GM18498 (cell line): ENCODE measurements around the gene EPHA3.

Experiments
- ATAC-seq: cut with Tn5 transposase; IDR thresholded peaks from one replicate; pipeline ENCODE4 v1.9.1; 2021; ENCODE audit warnings: mild to moderate bottlenecking, moderate library complexity; ENCODE audit not compliant: unreplicated experiment

The EPHA3 gene

DNA sequence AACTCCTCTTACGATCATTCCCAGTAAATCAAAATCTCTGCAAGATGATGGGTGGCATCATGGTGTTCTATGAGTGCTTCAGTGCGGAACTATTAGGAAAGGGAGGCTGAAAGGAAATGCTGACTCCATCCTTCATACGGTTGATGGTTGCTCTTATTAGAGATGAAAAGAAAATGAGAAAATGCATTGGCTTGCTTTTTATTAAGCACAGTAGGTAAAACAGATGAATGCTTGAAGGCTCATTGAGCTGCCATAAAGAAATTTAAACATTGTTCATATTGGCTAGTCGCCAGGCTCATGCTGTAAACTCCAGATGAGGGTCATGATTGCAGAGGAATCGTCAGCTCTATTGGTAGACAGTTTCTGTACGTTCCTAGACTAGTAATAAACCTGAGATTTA, 115.8 kb downstream of the EPHA3 start:
- ATAC-seq = no peak

DNA sequence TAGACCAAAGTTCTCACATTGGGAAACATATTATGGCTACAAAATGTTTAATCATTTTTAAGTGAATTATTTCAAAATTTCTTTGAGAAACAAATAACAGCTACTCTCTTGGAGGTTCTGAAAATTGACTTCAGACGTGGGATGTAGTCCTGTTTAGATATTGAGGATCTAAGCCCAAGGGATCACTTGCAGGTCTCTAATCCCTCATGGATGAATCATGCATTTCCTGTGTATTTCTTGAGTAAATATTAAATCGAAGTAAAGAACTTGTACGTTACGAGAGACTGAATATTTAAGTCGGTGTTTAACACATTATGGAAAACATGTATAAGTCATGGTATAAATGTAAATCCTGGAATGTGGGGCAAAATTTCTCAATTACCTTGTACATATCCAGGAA, 119.8 kb downstream of the EPHA3 start:
- no peak for ATAC-seq

DNA sequence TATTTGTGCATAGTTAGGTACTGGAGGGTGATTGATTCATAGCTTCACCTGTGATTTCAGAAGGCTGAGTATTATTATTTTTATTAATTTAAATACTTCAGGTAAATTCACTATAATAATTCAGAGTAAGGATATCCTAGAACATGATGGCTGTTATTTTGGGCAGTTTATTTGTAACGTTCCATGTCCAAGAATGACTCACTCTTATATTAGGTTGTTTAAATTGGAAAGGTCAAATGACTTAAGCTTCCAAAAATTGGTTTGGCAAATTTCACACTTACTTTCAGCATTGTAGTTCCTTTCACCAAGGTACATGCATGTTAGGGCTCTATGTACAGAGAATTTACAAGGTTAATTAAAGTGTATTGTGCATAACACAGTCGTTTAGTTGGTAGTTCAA, 120.2 kb downstream of the EPHA3 start:
- ATAC-seq = no peak

GRCh38 chr3:89232155-89232554, 124.7 kb downstream of the EPHA3 start:
- ATAC-seq = no peak

DNA sequence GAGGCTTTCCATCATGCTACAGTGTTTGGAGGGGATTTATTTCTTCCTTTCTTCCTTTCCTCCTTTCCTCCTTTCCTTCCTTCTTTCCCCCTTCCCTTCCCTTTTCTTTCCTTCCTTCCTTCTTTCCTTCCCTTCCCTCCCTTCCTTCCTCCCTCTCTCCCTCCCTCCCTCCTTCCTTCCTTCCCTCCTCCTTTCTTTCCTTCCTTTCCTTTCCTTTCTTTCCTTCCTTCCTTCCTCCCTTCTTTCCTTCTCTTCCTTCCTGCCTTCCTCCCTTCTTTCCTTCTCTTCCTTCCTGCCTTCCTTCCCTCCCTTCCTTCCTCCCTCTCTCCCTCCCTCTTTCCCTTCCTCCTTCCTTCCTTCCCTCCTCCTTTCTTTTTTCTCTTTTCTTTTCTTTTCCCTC, 127.2 kb downstream of the EPHA3 start:
- ATAC-seq = no peak

- no peak for ATAC-seq
These were observed 131.4 kb downstream of the EPHA3 start for GRCh38 chr3:89238846-89239245.

- ATAC-seq = no peak
These were observed 132.4 kb downstream of the EPHA3 start for GRCh38 chr3:89239774-89240173.

DNA sequence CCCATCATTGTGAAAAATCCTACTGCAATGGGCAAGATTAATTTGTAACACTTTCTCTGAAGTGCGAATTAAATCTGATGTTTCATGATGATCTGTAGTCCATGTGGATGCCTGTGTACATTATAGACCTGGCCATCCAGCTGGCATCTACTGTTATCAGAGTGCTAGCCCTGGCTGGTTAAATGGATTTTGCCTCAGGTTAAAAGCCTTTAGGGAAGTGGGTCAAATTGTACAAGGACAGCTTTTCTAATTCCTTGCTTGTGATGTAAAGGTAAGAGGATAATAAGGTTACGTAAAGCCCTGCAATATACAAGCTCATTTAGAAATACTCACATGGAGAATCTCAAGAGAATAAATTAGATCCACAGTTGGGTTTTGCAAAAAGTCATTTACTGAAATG, 138.2 kb downstream of the EPHA3 start:
- no peak for ATAC-seq

DNA sequence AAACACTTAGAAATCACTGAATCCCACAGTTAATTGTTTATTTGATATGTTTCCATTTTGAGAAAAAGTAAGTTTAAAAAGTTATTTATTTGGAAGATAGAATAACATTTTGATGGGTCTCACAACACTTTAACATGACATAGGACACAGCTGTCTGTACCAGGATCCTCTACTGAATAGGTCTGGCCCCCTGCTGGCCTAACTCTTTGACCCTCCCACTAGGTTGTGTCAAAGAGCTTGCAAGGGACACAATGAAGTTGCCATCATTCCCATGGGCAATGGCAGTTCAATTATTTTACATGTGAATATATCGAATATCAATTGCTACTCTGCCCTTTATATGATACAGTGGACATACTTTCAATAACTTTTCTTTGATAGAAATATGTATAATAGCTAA, 138.9 kb downstream of the EPHA3 start:
- ATAC-seq = no peak

- no peak for ATAC-seq
These were observed 143.3 kb downstream of the EPHA3 start for GRCh38 chr3:89250742-89251141.

GRCh38 chr3:89252016-89252415, 144.6 kb downstream of the EPHA3 start:
- no peak for ATAC-seq

GRCh38 chr3:89252860-89253259, 145.4 kb downstream of the EPHA3 start:
- no peak for ATAC-seq

- ATAC-seq = no peak
These were observed 149.0 kb downstream of the EPHA3 start for GRCh38 chr3:89256395-89256794.

DNA sequence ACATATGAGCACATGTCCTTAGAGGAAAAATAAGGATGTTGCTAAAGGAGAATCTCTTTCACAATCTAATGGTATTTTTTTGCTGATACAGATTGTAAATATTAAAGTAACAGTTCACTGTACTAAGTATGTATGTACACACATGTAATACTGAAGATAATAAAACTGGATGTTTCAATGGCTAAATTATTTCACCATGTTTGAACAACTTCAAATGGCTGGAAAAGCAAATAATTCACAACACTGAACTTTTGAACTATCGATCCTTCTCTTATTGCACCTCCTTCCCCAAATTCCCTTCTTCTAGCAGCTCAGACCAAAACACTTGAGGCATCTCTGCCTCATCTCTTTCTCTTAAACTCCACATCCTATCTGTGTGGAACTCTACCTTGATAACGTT, 149.5 kb downstream of the EPHA3 start:
- no peak for ATAC-seq

DNA sequence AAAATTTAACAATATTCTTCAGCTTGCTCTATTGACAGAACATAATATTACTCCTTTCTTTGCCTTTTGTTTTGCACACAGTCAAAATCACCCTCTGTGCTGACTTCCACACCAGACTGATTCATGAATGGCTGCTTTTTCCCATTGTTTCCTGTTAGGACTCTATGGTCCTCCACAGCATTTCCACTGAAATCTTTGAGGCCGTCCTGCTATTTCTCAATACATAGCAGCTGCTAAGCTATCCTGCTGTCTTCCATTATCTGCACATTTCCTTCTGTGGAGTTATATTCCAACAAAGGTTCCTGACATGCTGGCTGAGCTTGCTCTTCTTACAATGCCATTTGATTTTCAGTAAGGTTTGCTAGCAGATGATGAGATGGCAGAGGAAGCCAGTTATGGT, 153.3 kb downstream of the EPHA3 start:
- ATAC-seq = no peak

DNA sequence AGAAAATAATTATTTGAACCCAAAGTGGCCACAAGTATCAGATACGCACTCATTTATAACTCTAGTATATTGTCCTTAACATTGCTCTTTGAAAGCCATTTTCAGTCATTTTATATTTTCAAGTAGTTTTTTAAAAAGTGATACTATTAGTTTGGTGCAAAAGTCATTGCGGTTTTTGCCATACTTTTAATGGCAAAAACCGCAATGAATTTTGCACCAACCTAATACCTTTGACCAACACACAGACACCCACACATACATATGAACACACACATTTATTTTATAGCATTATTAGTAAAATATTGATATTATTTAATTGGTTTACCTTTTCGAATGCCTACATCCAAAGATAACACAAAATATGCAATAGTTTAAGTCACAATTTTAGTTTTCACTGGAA, 154.3 kb downstream of the EPHA3 start:
- ATAC-seq = no peak

DNA sequence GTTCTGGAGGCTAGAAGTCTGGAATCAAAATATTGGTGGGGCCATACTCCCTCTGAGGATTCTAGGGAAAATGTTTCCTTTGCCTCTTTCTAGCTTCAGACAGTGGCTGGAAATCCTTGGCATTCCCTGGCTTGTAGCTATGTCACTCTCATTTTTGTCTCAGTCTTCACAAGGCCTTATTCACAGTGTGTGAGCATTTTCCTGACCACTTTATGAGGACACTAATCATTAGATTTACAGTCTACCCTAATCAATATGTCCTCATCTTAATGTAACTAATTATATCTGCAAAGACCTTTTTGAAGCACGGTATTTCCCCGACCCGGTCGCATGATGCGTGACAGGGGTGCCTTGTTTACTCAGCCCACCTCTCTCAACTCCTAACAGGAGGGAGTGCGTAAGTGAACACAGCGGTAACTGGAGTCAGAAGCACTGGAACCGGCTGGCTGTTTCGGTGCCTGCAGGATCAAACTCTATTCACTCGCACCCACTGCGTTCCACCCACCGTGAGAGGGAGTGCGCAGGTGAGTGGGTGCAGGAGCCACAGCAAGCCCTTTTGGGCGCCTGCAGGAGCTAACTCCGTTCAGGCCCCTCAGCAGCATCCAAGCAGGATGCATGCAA, 155.0 kb downstream of the EPHA3 start:
- no peak for ATAC-seq

DNA sequence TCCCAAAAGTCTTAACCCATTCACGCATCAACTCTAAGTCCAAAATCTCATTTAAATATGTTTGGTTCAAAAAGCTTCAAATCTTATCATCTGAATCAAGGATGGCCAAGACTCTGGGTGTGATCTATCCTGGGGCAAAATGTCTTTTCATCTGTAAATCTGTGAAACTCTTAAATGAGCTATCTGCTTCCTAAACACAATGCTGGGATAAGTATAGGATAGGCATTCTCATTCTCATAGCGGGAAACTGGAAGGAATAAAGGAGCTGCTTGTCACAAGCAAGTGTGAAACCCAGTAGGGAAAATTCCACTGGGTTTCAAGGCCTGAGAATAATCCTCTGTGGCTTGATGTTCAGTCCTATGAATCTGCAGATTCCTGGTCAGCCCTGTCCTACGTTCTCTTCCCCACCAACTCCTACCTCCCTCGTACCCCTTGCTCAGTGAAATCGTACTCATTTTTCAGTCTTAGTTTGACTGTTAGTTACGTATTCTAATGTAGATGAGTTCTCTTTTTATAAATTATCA, 156.7 kb downstream of the EPHA3 start:
- no peak for ATAC-seq

GRCh38 chr3:89266074-89266473, 158.7 kb downstream of the EPHA3 start:
- ATAC-seq = no peak

DNA sequence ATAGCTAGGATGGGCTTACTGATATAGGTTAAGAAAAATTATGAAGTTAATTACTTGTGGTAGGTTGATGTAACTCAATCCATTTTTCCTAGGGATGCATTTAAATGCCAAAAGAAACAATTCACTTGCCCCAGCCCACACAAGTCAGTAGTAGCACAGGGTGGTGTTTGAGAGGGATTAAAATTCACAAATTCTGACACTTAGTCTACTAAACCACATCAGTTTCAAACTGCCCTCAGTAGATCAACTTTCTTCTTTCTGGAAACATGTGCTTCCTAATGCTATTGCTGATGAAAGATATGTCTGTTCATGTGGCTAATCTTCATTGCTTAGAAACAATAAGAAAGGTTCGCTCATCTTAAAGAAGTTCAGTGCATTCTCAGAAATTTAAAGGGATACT, 160.6 kb downstream of the EPHA3 start:
- no peak for ATAC-seq

DNA sequence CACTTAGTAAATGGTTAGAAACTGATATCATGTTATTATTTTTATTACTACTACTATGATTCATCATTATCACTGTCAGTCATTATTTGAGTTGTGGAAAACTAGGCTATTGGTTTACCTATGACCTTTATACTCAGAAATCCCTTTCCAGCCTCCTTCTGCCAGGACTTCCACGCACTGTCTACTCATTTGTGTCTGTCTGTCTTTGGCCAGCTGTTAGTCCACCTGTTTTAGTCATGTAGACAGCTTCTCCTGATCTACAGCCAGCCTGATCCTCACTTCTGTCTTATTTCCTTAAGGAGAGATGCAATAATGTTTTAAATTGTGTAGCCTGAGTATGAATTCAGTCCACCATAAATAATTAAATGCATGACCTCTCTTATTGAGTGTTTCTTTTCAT, 162.8 kb downstream of the EPHA3 start:
- no peak for ATAC-seq

- ATAC-seq = no peak
These were observed 167.6 kb downstream of the EPHA3 start for GRCh38 chr3:89275001-89275400.

GRCh38 chr3:89276116-89276515, 168.7 kb downstream of the EPHA3 start:
- ATAC-seq = no peak
